Pancreas (tissue), 10 donors: ENCODE data around the gene MAMDC2. TPM values are rescaled to one million over a fixed set of nuclear protein-coding genes. Genes with fewer than 3 reads are reported as not detected.

Experiments used
- ATAC-seq, 4 donors: fragments of 200-7000 bp; cut with Tn5 transposase; one replicate each; pipeline versions ENCODE4 v1.8.0 to v1.9.1; 2020; ENCODE audit warnings: mild to moderate bottlenecking in 4 of 4, moderate library complexity in 4 of 4
- DNase-seq, 6 donors: peaks; one replicate each; pipeline ENCODE4 v3.0.0-alpha.2; 2020
- FAIRE-seq: peaks from 2 replicates; lab custom pipeline; 2012; peaks lifted over from hg19 to GRCh38; lab: Jason Lieb, UNC
- H3K27ac ChIP-seq, 4 donors: fragments of 200-600 bp; sonication (generic); 1 replicate in 3 of 4; 2 replicates in 1 of 4; pipeline versions ENCODE4 v1.5.0 to v1.8.0; 2020
- H3K27me3 ChIP-seq, 4 donors: fragments of 200-600 bp; one replicate each; pipeline ENCODE4 v1.8.0; 2021
- H3K36me3 ChIP-seq, 3 donors: fragments of 200-600 bp; sonication (generic) in 1 of 3; one replicate each; pipeline versions ENCODE4 v1.5.0 to v1.8.0; 2020 to 2021
- H3K4me1 ChIP-seq, 3 donors: fragments of 200-600 bp; one replicate each; pipeline ENCODE4 v1.8.0; 2021
- H3K4me3 ChIP-seq, 4 donors: fragments of 200-600 bp; sonication (generic) in 2 of 4; one replicate each; pipeline versions ENCODE4 v1.5.0 to v1.8.0; 2020 to 2021
- H3K9me3 ChIP-seq, 4 donors: fragments of 200-600 bp; one replicate each; pipeline ENCODE4 v1.8.0; 2021
- CTCF ChIP-seq, 4 donors: fragments of 200-600 bp; sonication (generic) in 3 of 4; IDR thresholded peaks; one replicate each; pipeline versions ENCODE4 v1.5.0 to v1.8.0; 2021; ENCODE audit warnings: antibody characterized with exemption in 4 of 4
- WGBS, 2 donors: extraction: QIAGEN DNeasy Blood & Tissue Kit; methylation state at CpG; one replicate each; pipeline ENCODE4 v1.1.7; 2013; 5-methylcytosine and 5-hydroxymethylcytosine counted together
- intact Hi-C, 3 donors: fragments of 100-400 bp; cut with DNase I; formaldehyde crosslinking; loops; one replicate each; pipeline versions ENCODE4 v1.11.1 to v1.14.2; 2022
- polyA plus RNA-seq, 2 donors: library from polyadenylated mRNA; stranded (reverse); fragments of 200-250 nt; gene quantifications; one replicate each; pipeline ENCODE4 v1.2.3, GENCODE V29; 2013
- total RNA-seq, 6 donors: library from RNA; stranded (reverse); fragmentation: NEBNext Ultra II Directional in 4 of 6; extraction: Animal tissue kit (Norgen Biotek cat#: 25700) in 4 of 6; gene quantifications; one replicate each; pipeline versions ENCODE4 v1.2.1 to v1.2.4, GENCODE V29; 2021 to 2023
- donor health status: healthy with polysubstance abuse.
- donor health status: DM: no; HTN: no; CAD: no; lungs with moderate emphysema.
- donor health status: DM: no; HTN: no; CAD: no.
- donor health status: control.
- donor health status: control.
- donor health status: Bipolar disorder and iron deficiency.
- donor health status: DM: yes; HTN: yes; CAD: no.
- donor health status: DM: no; HTN: no; CAD: no.
- donor health status: DM: no; HTN: no; CAD: no.
- donor health status: DM: yes; HTN: yes; CAD: no.

Gene MAMDC2
- total and polyA plus RNA-seq, 8 donors: 0.95 to 4.7 (median 1.3) TPM

DNA sequence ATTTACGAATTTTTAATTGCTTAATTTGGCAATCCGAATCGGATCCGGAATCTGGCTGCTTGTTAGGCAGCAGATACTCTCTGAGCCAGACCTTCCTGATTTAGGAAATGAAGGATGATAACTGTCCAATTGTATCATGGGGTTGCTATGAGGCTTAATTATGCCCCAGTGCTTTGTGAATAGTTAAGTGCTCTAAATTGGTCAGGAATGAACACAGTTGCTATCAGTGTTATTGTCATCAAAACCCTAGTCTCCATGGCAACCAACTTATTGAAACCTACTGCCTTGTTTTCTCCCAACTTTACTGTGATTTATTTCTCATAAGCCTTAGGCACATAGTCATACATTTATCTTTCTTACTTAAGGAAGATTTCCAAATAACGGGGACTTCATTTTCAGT lies 47.9 kb downstream of the MAMDC2 start:
- ATAC-seq (no peak), FAIRE-seq (no peak), DNase-seq (no peak)
- H3K27me3 ChIP-seq: no peaks in the 10 kb centered on the region
- no peak for TF ChIP-seq CTCF (IDR thresholded peaks at IDR 0.05)
- WGBS, 2 donors: 81% methylated on average over 5 of the region's 5 CpGs
- no peaks in the 10 kb centered on the region for H3K36me3 ChIP-seq
- no peak overlapping the region for H3K27ac ChIP-seq
- intact Hi-C loops: loop anchor here in 1 of 3 donors (10.0 kb wide), 1 partner anchor 67 kb away; no protein-coding TSS in a partner anchor
- no peaks in the 10 kb centered on the region for H3K9me3 ChIP-seq
- H3K4me1 ChIP-seq: peaks cover 3 to 5% (median 4%) of the 10 kb centered on the region in 3 donors
- no peak overlapping the region for H3K4me3 ChIP-seq

- WGBS, 2 donors: 89 to 95% methylated on average over 2 of the region's 2 CpGs
- no peak for DNase-seq
- Histone ChIP-seq H3K4me1 (no peaks in the 10 kb centered on the region), H3K27ac (no peak overlapping the region), H3K4me3 (no peak overlapping the region), H3K36me3 (no peaks in the 10 kb centered on the region), H3K9me3 (no peaks in the 10 kb centered on the region), H3K27me3 (no peaks in the 10 kb centered on the region)
- FAIRE-seq: no peak
- intact Hi-C loops: loop anchor here in 1 of 3 donors (10.0 kb wide), 1 partner anchor 67 kb away; no protein-coding TSS in a partner anchor
- ATAC-seq: no peak
- no peak for TF ChIP-seq CTCF (IDR thresholded peaks at IDR 0.05)
These were observed 48.5 kb downstream of the MAMDC2 start for GRCh38 chr9:70092190-70092589.

DNA sequence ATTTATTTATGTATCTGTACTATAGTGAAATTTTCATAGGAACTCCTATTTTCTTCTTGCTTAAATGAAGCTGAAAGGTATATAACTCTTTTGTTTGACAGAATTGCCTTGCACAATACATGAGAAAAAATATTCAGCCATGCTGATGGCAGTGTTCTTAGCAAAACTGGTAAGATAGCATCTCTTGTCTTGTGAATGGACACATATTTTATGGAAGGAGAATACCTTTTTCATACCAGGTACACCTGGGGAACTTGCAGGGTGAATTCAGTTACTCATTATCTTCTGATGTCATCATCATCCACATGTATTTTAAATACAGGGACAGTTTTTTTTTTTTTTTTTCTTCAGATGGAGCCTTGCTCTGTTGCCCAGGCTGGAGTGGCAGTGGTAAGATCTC lies 49.4 kb downstream of the MAMDC2 start:
- TF ChIP-seq CTCF (IDR thresholded peaks at IDR 0.05): no peak
- Histone ChIP-seq H3K36me3 (no peaks in the 10 kb centered on the region), H3K27ac (no peak overlapping the region), H3K4me3 (no peak overlapping the region), H3K4me1 (no peaks in the 10 kb centered on the region), H3K27me3 (no peaks in the 10 kb centered on the region), H3K9me3 (no peaks in the 10 kb centered on the region)
- FAIRE-seq (no peak), DNase-seq (no peak), ATAC-seq (no peak)
- intact Hi-C loops: loop anchor here in 1 of 3 donors (10.0 kb wide), 1 partner anchor 68 kb away; no protein-coding TSS in a partner anchor

DNA sequence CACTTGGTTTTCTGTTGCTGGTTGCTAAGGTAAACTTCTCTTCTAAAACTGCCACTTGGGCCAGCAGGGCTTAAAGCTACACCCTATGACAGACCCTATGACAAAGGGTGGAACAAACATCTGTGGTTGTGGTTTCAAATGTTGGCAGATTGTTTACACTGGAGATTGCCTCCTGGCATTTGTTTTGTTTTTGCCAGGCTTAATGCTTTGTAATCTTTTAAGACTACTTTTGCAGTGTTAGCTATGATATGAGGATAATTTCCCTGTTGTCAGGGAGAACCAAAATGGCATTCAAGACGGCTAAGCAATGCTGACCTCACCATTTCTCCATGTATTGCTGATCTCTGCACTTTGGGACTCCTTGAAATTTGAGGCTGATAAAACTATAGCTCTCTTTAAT lies 50.3 kb downstream of the MAMDC2 start:
- FAIRE-seq: no peak
- Histone ChIP-seq H3K9me3 (no peaks in the 10 kb centered on the region), H3K27ac (no peak overlapping the region), H3K36me3 (no peaks in the 10 kb centered on the region), H3K4me1 (no peaks in the 10 kb centered on the region), H3K4me3 (no peak overlapping the region), H3K27me3 (no peaks in the 10 kb centered on the region)
- intact Hi-C loops: loop anchor here in 1 of 3 donors (10.0 kb wide), 1 partner anchor 69 kb away; no protein-coding TSS in a partner anchor
- 42 to 54% methylated on average over 1 of the region's 1 CpG for WGBS, 2 donors
- ATAC-seq: peak in 2 of 4 donors; percentile 29 to 47
- no peak for TF ChIP-seq CTCF (IDR thresholded peaks at IDR 0.05)
- DNase-seq: no peak

DNA sequence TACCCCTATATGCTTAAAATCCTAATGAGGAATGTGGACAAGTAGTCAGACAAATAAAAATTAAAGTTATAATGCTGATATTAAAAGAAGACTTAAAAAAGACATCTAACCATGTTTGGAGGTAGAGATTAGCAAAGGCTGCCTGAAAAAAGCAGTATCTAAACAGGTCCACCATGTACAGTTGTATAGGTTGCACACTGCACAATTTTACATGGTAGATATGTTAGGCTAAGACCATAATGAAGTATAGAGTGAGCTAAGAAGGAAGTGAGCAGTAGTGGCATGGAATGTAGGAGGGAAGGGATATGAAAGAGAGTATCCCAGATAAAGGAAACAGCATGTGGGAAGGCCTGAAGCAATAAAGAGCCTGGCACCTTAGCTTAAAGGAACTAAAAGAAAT lies 51.1 kb downstream of the MAMDC2 start:
- Histone ChIP-seq H3K27ac (no peak overlapping the region), H3K36me3 (no peaks in the 10 kb centered on the region), H3K4me3 (no peak overlapping the region), H3K9me3 (no peaks in the 10 kb centered on the region), H3K27me3 (no peaks in the 10 kb centered on the region), H3K4me1 (no peaks in the 10 kb centered on the region)
- ATAC-seq: no peak
- no peak for TF ChIP-seq CTCF (IDR thresholded peaks at IDR 0.05)
- DNase-seq: no peak
- intact Hi-C loops: loop anchor here in 1 of 3 donors (10.0 kb wide), 1 partner anchor 70 kb away; no protein-coding TSS in a partner anchor
- no peak for FAIRE-seq
